HG03095 (cell line): ENCODE measurements around the gene PARP1.
A peak's percentile ranks its signal among the peaks of the same experiment; 100 is the strongest.

Experiments
- ATAC-seq: cut with Tn5 transposase; IDR thresholded peaks from one replicate; pipeline ENCODE4 v1.9.1; 2021; ENCODE audit warnings: moderate library complexity; ENCODE audit not compliant: unreplicated experiment

Gene PARP1

GRCh38 chr1:226381226-226381998, 26.5 kb downstream of the PARP1 start:
- no peak for ATAC-seq

GRCh38 chr1:226378071-226378470, 29.8 kb downstream of the PARP1 start:
- ATAC-seq: no peak

- no peak for ATAC-seq
Observed at GRCh38 chr1:226376300-226376699, 31.6 kb downstream of the PARP1 start.

DNA sequence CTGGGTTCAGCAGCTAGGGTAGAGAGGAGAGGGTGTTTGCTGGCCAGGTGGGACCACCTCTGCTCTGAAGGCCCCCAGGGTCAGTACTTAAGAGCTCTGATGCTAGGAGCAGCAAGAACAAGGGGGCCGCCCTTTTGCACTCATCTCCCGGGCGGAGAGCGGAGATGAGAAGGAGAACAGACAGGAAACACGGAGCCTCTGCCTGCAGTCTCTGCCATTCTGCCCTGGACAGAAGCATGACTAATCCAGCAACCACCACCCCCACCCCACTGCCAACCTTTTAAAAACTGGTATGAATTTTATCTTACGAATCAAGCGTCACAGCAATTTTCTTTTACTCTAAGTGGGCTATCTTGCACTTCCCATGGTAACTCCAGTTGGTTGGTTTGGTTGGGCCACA, 34.5 kb downstream of the PARP1 start:
- ATAC-seq: no peak

GRCh38 chr1:226372885-226373284, 35.0 kb downstream of the PARP1 start:
- ATAC-seq: no peak

- ATAC-seq: no peak
Observed at GRCh38 chr1:226371866-226372490, 35.9 kb downstream of the PARP1 start.

DNA sequence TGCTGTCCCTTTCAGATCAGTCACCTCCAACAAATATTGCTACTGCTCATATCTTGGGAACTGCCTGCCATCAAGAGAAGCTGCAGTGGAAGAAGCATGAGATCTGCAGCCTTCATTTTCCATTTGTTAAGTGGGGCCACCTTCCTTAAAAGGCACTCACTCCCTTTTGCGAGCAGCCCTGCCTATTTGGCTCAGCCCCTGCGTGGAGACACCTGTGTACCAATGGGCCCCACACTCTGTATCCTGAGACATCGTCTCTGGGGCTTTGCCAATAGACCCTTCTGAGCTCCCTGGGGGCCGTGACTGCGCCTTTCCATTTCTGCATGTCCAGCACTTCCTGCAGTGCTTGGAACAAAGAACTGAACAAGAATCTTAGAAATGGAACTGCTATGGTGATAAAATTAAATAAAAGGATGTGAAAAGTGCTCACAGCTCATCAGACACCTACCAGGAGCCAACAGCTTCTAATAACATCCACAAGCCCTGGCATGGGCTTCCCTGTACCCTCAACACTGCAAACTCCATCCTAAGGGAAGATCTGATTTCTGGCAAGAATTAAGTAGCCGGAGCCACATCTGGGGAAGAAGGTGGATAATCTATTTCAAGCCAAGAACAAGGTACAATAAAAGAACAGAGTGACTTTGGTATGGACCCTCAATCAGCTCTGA, 36.7 kb downstream of the PARP1 start:
- no peak for ATAC-seq

GRCh38 chr1:226370144-226370923, 37.6 kb downstream of the PARP1 start:
- ATAC-seq: peak; percentile 75

DNA sequence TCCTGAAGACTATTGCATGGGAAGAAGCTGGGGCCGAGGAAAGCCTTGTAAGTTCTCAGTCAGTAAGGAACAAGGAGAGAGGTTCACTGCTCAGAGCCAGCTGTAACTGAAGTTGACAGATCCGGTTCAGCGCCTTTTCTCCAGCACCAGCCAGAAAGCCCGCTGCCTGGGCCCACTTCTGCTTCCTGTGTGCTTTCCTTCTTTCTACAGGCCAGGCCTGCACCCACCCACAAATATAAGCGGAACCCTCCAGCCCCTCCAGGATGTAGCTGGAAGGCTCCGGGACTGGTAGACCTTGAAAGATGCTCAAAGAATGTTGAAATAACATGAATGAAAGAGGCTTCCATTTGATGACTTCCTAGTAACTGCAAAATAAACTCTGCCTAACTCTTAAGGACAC, 38.8 kb downstream of the PARP1 start:
- no peak for ATAC-seq

- no peak for ATAC-seq
Observed at GRCh38 chr1:226366290-226366689, 41.6 kb downstream of the PARP1 start.

DNA sequence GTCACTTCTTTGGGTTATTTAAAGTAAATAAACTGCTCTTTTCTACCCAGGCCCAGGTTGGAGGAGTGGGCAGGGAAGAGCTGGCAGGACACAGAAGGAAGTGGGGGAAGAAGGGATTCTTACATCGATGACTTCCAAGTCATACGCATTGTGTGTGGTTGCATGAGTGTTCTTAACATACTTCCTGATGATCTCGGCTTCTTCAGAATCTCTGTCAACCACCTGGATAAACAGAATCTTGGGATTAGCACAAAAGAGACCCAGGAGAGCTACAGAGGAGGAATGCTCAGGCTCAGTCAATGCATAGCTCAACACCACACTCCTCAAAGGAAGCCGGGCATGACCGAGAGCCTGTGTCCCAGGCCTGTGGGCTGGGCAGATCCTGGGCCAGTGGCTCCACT, 42.1 kb downstream of the PARP1 start:
- ATAC-seq: no peak

- ATAC-seq: no peak
Observed at GRCh38 chr1:226364901-226365565, 42.9 kb downstream of the PARP1 start.

- ATAC-seq: no peak
Observed at GRCh38 chr1:226364514-226364899, 43.4 kb downstream of the PARP1 start.

DNA sequence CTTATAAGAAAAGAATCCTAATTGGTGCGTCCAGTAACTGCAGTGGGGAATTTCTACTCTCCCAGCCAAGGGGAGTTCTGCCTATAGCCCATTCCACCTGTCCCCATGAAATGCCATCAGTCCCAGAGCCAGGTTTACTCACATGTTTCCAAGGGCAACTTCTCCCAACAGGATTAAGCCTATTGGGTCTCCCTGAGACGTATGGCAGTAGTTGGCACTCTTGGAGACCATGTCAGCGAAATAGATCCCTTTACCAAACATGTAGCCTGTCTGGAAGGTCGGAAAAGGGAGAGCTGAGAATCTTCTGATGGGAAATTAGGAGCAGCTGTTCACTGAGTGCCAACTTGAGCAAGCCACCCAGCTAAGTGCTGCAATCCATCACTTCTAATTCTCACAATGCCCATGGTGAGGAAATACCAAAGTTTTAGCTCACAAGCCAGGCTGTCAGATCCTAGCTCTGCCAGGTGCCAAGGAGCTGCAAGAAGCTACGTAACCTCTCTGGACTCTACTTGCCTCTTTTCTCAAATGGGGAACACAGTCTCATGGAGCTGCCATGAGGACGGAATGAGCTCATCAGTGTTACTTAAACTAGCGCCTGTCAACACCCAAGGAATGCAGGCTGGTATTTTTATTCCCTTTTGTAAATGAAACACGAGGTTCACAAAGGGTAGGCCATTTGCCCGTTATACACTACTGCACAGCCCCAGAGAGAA, 43.9 kb downstream of the PARP1 start:
- no peak for ATAC-seq

DNA sequence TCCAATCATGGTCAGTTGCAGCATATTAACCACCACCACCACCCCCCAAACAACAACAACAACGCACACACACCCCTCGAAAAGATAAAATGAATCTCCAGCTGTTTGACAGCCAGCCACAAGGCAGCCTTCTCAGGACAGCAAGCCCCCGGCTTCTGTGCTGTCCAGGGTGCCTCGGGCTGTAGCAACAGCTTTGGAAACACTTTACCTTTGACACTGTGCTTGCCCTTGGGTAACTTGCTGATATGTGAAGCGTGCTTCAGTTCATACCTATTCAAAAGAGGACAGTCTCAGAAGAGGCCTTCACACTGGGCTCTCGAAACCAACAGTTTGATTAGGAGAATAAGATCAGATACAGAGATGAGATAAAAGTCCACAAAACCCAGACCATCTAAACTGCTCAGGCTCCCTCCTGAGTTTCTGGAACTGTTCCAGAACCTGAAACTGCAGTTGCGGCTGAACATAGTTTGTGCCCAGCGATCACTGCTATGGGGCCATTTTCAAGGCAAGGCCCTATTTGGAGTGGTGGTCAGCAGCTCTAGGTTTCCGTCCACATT, 44.9 kb downstream of the PARP1 start:
- ATAC-seq: no peak

- no peak for ATAC-seq
Observed at GRCh38 chr1:226362361-226362760, 45.5 kb downstream of the PARP1 start.

GRCh38 chr1:226360106-226360746, 47.7 kb downstream of the PARP1 start:
- ATAC-seq: peak; percentile 77

DNA sequence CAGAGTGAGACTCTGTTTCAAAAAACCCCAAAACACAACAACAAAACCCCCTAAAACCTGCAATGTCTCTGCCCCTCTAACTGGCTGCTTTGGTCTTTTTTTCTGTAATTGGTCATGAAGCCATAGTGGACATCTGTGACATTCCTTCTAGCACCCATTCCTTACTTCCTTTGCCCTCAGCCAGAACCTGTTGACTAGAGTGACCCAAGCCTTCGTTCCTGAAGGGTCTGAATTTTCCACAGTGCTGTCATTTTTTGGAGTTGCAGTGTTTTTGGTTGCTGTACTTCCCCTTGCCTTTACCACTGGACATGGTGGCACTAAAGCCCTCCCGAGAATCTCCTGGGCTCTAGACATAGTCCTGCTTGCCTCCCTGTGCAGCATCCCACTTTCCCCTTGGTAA, 50.5 kb downstream of the PARP1 start:
- no peak for ATAC-seq
